ENCODE measurements around the gene ZNF248.
"Not testable (repeated sequence)": the region's sequence is repeated elsewhere in the genome, so short reads cannot be mapped to it uniquely, and the experiment has no call there.

Gene ZNF248

DNA sequence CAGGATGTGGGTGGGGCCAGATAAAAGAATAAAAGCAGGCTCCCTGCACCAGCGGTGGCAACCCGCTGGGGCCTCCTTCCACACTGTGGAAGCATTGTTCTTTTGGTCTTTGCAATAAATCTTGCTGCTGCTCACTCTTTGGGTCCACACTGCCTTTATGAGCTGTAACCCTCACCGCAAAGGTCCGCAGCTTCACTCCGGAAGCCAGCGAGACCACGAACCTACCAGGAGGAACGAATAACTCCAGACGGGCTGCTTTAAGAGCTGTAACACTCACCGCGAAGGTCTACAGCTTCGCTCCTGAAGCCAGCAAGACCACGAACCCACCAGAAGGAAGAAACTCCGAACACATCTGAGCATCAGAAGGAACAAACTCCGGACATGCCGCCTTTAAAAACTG lies 119.2 kb downstream of the ZNF248 start:
- not testable (repeated sequence) for DNase-seq

DNA sequence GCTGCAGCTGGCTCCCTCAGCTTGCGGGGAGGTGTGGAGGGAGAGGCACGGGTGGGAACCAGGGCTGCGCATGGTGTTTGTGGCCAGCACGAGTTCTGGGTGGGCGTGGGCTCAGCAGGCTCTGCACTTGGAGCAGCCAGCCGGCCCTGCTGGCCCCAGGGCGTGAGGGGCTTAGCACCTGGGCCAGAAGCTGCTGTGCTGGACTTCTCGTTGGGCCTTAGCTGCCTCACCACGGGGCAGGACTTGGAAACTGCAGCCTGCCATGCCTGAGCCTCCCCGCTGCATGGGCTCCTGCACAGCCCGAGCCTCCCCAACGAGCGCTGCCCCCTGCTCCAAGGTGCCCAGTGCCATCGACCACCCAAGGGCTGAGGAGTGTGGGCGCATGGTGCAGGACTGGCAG lies 120.1 kb downstream of the ZNF248 start:
- DNase-seq = no peak

DNA sequence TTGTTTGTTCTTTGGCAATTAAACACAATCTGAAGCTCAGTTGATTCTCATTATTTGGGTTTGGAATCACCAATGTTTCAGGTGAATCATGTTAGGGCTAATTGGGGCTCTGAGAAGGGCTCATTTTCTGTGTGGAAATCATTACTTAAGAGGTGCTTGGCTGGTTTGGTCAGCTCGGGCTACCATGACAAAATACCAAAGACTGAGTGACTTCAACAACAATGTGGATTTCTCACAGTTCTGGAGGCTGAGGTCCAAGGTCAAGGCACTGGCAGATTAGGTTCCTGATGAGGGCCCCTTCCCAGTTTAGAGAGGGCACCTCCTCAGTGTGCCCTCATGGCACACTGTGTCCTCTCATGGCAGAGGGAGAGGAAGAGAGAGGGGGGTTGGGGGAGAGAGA lies 121.3 kb downstream of the ZNF248 start:
- no peak for DNase-seq

DNA sequence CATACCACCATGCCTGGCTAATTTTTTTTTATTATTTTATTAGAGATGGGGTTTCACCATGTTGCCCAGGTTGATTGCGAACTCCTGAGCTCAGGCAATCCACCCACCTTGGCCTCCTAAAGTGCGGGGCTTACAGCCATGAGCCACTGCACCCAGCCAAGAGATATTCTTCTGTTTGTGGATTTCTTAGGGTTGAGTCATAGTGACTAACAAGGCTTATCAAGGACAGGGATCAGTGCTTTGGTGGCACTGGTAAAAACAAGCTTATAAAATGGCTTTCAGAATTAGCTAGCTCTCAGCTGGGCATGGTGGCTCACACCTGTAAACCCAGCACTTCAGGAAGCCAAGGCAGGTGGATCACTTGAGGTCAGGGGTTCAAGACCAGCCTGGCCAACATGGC lies 122.4 kb downstream of the ZNF248 start:
- no peak for DNase-seq
